NCI-H2196 (cell line): ENCODE results near the gene DNAJC4.
A peak's percentile ranks its signal among the peaks of the same experiment; 100 is the strongest.

Experiments
- DNase-seq: peaks from one replicate; lab custom pipeline; 2025; ENCODE audit not compliant: unreplicated experiment; lab: John Stamatoyannopoulos, UW

The DNAJC4 gene

GRCh38 chr11:64229090-64229743 lies 1.1 kb upstream of the DNAJC4 start:
- DNase-seq: no peak

GRCh38 chr11:64229744-64230170 lies 591 bp upstream of the DNAJC4 start:
- DNase-seq: no peak

- DNase-seq: no peak
Observed at GRCh38 chr11:64230985-64231365, 627 bp downstream of the DNAJC4 start.

GRCh38 chr11:64231546-64231945 lies 1.2 kb downstream of the DNAJC4 start:
- no peak for DNase-seq

GRCh38 chr11:64232182-64232966 lies 2.0 kb downstream of the DNAJC4 start:
- DNase-seq: no peak

GRCh38 chr11:64232967-64233315 lies 2.6 kb downstream of the DNAJC4 start:
- DNase-seq: no peak

GRCh38 chr11:64233913-64234586 lies 3.7 kb downstream of the DNAJC4 start, which contains the start of gene VEGFB:
Gene VEGFB (plus strand): TSS chr11:64234584. CDS start chr11:64234834, 250 bp downstream.
- peak; percentile 73 for DNase-seq

- DNase-seq: peak; percentile 53
Observed at GRCh38 chr11:64234647-64235379, 4.5 kb downstream of the DNAJC4 start.

- no peak for DNase-seq
Observed at GRCh38 chr11:64235437-64236161, 5.3 kb downstream of the DNAJC4 start.

- peak; percentile 97 for DNase-seq
Observed at GRCh38 chr11:64237484-64237951, 7.2 kb downstream of the DNAJC4 start.

GRCh38 chr11:64238076-64238475 lies 7.7 kb downstream of the DNAJC4 start:
- DNase-seq: no peak

- no peak for DNase-seq
Observed at GRCh38 chr11:64238999-64239398, 8.7 kb downstream of the DNAJC4 start.

GRCh38 chr11:64239662-64240434 lies 9.5 kb downstream of the DNAJC4 start:
- peak; percentile 61 for DNase-seq

GRCh38 chr11:64240435-64241240 lies 10.3 kb downstream of the DNAJC4 start, which contains the start of gene FKBP2:
Gene FKBP2 (plus strand): TSS chr11:64241095. CDS start chr11:64242388, 1,293 bp downstream.
- DNase-seq: peak; percentile 98

- DNase-seq: peak; percentile 98
Observed at GRCh38 chr11:64241241-64241490, 10.8 kb downstream of the DNAJC4 start.

- DNase-seq: peak; percentile 19
Observed at GRCh38 chr11:64241491-64242374, 11.4 kb downstream of the DNAJC4 start.

GRCh38 chr11:64243236-64243854 lies 13.0 kb downstream of the DNAJC4 start:
- no peak for DNase-seq

GRCh38 chr11:64244107-64244506 lies 13.8 kb downstream of the DNAJC4 start:
- DNase-seq: no peak
